Right lung (tissue), 10 donors: ENCODE measurements around the gene CLCN7. TPM values are rescaled to one million over a fixed set of nuclear protein-coding genes. Genes with fewer than 3 reads are reported as not detected.

Experiments used
- DNase-seq, 2 donors: peaks; one replicate each; pipeline ENCODE4 v3.0.0-alpha.2; 2013
- long read RNA-seq, 8 donors: transcript quantifications; one replicate each; lab custom pipeline, GENCODE V29; 2026
- polyA plus RNA-seq, 5 donors: library from polyadenylated mRNA; unstranded; fragments of 120-200 nt; gene quantifications; one replicate each; pipeline versions ENCODE4 v1.2.1 to v1.2.3, GENCODE V29; 2013; ENCODE audit warnings: inconsistent platforms in 1 of 5, low replicate concordance in 1 of 5; ENCODE audit not compliant: insufficient read length in 5 of 5, insufficient read depth in 1 of 5

CLCN7 gene
- polyA plus RNA-seq: 10 to 100 TPM; 21.5 to 42.1 (median 28.5) TPM
- long read RNA-seq, donor 1, full-length matches to known transcripts: 7 of 7 reads
- long read RNA-seq, donor 1, partial matches to known transcripts: 0 of 7 reads
- long read RNA-seq, donor 1, other reads (novel, unspliced or antisense): 0 of 7 reads
- long read RNA-seq, donor 2, full-length matches to known transcripts: 5 of 5 reads
- long read RNA-seq, donor 2, partial matches to known transcripts: 0 of 5 reads
- long read RNA-seq, donor 2, other reads (novel, unspliced or antisense): 0 of 5 reads
- long read RNA-seq, donor 3, full-length matches to known transcripts: 4 of 4 reads
- long read RNA-seq, donor 3, partial matches to known transcripts: 0 of 4 reads
- long read RNA-seq, donor 3, other reads (novel, unspliced or antisense): 0 of 4 reads
- long read RNA-seq, donor 4, full-length matches to known transcripts: 6 of 6 reads
- long read RNA-seq, donor 4, partial matches to known transcripts: 0 of 6 reads
- long read RNA-seq, donor 4, other reads (novel, unspliced or antisense): 0 of 6 reads
- long read RNA-seq, donor 5, full-length matches to known transcripts: 4 of 4 reads
- long read RNA-seq, donor 5, partial matches to known transcripts: 0 of 4 reads
- long read RNA-seq, donor 5, other reads (novel, unspliced or antisense): 0 of 4 reads
- long read RNA-seq, donor 6, full-length matches to known transcripts: 8 of 8 reads
- long read RNA-seq, donor 6, partial matches to known transcripts: 0 of 8 reads
- long read RNA-seq, donor 6, other reads (novel, unspliced or antisense): 0 of 8 reads
- long read RNA-seq, donor 7, full-length matches to known transcripts: 5 of 5 reads
- long read RNA-seq, donor 7, partial matches to known transcripts: 0 of 5 reads
- long read RNA-seq, donor 7, other reads (novel, unspliced or antisense): 0 of 5 reads
- long read RNA-seq, donor 8, full-length matches to known transcripts: 4 of 4 reads
- long read RNA-seq, donor 8, partial matches to known transcripts: 0 of 4 reads
- long read RNA-seq, donor 8, other reads (novel, unspliced or antisense): 0 of 4 reads

DNA sequence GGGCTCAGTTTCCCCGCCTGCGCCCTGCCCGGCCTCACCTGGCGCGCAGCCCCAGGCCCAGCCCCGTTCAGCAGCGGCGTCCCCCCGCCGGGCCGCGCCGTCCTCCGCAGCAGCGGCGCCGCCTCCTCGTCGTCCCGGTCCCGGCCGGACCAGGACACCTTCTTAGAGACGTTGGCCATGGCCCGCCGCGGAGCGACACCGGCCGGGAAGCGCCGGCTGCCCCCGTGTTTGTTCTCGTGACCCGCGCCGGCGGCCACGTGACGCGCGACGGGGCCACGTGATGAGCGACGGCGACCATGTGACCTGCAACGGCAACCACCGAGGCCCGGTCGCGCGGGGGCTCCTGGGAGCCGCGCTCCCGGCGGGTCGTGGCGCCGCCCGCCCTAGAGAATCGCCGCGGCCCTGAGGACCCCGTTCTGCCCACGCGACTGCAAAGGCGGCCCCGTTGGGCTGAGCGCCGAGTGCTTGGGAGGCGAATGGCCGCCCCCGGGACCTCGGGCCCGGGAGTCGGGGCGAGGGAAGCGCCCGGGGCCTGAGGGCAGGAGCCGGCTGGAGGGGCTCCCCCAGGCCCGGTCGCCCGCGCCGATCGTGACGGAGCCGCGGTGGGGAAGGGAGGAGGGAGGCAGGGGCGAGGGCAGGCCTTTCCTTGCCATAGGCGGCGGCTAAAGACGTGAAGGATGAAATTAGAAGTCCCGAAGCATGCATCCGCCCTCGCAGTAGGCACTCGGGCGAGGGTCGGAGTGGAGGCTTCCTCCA lies at the start of gene CLCN7:
CLCN7 (minus strand) TSS at position 233 of the 756 bp plus-strand sequence; CDS start at position 179, 54 bp downstream.
- DNase-seq: peak; percentile 79 to 82

DNA sequence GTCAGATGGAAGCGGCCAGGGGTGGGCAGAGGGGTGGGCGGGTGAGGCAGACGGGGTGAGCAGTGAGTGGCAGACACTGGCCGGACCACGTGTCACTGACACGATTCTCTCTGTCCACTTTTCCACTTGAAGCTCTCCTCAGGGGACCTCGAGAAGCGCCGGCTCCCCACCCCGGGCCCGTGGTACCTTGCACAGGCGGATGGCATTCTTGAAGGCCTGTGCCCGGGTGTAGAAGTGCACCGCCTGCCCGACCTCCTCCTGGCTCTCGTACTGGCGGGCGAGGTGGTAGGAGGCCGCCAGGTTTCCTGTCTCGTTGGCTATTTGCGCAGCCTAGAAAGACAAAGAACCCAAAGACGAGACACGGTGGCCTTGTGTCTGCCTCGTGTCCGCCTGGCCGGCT lies 49.5 kb upstream of the CLCN7 start:
- no peak for DNase-seq

DNA sequence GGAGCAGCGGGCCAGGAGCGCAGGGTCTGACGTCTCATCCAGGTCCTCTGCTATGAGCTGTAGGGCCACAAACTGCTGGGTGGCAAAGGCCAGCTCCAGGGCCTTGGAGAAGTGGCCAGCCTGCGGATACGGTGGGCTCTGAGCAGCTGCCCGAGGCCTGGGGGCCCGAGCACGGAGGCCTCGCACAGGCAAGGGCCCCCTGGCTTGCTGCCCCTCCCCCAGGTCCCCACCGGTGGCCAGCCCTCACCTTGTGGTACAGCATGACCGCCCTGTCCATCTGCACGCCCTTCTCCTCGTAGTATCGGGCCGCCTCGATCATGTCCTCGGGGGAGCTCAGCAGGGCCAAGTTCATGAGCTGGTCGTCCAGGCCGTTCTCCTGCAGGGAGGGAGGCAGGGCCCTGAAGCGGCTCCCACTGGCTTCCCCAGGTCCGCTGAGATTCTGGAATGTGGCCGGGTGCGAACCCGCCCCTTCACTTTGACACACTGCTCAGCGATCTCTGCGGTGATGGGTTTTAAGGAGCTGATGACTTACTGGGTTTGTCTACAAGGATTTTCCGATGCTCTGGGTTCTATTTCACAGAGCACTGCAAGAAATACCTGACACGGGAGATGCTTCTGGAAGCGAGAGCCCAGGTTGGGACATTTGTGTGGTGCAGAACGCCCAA lies 48.9 kb upstream of the CLCN7 start:
- DNase-seq: no peak

DNA sequence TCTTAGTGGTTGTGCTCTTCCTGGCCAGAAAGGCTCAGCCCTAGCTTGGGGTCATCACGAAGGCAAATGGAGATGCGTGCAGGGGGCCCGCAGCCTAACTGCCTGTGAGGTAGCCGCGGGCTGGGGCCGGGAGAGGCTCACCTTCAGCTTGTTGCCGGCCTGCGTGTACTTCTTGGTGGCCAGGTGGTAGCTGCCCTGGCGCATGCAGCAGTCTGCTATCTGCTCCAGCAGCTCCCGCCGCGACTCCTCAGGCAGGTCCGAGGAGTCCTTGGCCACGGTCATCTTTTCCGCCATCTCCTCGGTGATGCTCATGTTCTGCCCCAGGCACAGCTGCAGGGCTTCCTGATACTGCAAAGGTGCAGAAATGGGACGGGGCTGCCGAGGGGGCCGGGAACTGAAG lies 45.6 kb upstream of the CLCN7 start:
- DNase-seq: no peak

- no peak for DNase-seq
Measured at GRCh38 chr16:1519831-1520230, 45.0 kb upstream of the CLCN7 start.

DNA sequence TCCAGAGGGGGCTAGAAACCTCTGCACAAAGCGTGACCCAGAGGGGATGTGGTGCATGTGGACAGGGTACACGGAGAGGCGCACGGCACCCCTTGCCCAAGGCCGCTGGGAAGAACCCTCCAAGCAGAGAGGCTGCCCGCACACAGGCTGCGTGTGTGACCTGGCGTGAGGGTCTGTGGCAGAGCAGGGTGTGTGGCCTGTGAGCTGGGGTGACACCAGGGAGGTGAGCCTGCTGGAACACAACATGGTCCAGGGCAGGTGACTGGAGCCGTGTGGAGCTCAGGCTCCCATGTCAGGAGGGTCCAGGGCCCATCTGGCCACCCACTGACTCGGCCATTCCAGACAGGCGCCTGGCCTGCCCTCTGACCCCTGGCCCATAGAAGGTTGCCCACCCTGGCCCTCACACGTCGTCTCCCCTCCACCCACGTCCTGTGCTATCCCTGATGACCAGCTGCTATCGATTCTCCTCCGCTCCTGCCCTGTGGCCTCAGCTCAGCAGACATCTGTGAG lies 43.9 kb upstream of the CLCN7 start:
- no peak for DNase-seq

- no peak for DNase-seq
Measured at GRCh38 chr16:1514507-1514906, 39.7 kb upstream of the CLCN7 start.

DNA sequence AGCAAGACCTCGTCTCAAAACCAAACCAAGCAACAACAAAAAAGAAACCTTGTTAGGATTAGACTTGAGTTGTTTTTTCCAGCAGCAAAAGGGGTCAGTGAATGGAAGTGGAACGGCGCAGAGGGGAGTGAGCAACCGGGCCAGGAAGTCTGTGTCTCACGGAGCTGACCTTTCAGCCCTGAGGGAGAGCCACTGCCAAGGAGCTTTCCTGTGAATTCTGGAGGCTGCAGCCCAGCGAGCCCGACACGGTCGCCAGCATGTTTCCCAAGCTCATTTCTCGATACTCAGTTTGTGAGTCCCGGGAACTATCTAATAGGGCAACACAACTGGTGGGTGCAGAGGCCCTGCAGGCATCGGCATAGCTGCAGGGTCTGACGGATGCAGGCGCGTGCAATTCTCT lies 37.9 kb upstream of the CLCN7 start:
- no peak for DNase-seq

DNA sequence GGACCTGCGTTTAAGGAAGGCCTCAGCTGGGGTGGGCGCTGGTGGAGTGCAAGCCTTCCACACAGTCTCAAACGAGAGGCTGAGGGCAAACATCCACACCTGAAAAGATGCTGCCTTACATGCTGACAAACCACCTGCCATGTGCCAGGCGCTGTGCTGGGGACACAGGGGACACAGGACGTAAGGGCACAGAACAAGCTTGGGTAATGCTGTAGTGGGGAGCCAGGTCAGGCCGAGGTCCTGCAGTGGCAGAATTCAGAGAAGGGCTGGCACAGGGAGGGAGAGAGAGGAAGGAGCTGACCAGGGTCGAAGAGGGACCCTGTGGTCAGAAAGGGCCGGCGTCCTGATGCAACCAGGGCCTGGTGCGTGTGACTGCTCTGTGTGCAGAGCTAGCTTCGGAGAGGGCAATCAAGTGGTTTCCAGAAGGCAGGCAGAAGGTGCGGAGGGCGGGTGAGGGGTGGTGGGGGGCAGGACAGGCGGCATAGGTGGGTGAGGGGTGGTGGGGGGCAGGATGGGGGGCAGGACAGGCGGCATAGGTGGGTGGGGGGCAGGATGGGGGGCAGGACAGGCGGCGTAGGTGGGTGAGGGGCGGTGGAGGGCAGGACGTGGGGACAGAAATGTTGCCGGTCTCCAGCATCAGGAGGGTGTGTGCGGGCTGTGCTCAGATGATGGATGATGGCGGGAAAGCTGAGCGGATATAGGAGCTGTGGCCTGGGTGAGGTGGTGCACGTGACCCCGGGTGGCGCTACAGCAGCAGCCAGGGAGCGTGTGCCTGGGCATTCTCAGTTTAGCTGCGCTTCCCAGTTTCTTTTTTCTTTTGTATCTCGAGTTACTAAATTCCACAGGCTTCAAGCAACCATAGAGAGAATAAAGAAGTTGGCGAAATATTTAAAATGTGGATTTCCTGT lies 37.1 kb upstream of the CLCN7 start:
- no peak for DNase-seq

GRCh38 chr16:1510941-1511351 lies 36.1 kb upstream of the CLCN7 start:
- no peak for DNase-seq

DNA sequence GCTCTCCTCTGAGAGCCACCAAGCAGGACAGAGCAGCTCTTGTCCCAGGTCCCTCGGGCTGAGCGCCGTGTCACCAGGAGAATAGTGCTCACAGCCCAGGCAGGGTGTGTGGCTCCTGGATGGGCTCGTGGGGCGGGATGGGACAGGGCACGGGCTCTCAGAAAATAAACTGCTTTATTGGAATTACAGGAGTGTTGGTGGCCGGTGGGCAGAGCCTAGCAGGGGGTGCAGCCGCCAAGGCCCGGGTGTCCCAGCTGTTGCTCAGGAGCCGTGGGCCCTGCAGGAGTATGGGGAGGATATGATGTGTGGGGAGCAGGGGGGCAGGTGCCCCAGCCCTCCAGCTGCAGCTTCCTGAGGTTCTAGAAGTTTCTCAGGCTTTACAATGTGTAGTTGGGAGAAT lies 35.4 kb upstream of the CLCN7 start:
- no peak for DNase-seq

DNA sequence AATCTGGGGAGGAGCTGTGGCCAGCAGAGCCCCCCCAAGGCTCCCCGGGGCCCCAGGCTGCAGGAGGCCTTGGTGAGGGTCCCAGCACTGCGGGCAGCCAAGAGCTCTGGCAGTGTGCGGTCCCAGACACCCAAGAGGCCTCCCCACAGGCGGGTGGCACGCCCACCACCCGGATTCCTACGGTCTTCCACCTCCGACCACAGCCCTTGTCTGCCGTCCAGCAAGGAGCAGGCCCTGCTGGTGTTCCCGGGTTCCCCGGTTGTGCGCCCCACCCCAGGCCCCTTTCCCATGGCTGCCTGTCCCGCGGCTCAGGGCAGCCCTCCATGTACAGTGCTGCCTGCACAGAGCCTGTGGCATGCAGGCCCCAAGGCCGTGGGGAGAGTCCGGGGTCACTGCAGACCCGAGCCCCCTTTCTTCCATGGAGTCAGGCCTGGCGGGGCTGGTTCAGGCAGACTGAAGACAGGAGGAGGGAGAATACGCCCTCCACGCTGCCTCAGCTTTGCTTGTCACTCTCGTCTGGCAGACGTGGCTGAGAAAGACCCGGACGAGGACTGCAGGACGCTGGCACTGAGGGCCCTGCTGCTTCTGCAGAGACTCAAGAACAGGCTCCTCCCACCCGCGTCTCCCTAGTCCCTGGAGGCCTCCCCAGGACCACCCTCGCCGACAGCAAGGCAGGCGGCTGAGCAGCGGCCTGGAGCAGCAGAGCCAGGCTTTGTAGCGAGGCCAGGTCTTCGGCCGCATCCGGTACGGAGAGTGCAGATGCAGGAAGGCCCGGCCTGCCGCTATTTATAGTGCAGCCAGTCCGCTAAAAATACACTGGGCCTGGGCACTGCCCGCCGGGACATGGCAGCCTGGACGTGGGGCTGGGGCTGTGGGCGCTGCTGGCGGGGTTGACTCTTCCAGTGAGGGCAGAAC lies 34.7 kb upstream of the CLCN7 start:
- no peak for DNase-seq

- no peak for DNase-seq
Measured at GRCh38 chr16:1508494-1509187, 33.8 kb upstream of the CLCN7 start.

DNA sequence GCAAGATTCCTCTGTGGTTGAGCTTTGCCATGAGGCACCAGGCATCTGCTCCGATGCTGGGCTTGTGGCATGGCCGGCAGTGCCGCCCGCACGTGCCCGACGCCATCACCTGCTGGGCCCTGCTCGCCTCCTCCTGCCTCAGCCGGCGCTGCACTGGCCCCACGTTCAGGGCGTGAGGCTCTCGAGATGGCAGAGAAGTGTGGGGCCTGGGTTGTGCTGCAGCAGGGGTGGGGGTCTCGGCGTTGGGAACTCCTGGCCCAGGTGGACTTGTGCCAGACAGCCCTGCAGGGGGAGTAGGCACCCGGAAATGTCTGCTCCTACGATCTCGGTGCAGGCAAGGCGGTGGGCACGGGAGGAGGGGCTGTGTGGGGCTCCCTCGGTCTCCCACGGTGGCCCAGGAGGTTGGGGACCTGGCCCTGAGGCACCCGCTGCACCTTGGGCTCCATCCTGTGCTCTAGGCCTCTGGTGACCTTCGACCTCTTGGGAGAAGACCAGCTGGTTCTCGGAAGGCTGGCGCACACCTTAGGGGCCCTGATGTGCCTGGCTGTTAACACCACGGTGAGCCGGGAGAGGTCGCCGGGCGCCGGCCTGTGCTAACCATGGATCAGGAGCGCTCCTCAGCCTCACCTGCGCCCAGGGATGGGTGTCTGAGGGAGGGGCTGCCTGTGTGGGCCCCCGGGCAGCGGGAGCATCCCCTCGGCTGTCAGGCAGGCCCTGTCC lies 31.8 kb upstream of the CLCN7 start:
- no peak for DNase-seq

- DNase-seq: no peak
Measured at GRCh38 chr16:1505912-1506311, 31.1 kb upstream of the CLCN7 start.

DNA sequence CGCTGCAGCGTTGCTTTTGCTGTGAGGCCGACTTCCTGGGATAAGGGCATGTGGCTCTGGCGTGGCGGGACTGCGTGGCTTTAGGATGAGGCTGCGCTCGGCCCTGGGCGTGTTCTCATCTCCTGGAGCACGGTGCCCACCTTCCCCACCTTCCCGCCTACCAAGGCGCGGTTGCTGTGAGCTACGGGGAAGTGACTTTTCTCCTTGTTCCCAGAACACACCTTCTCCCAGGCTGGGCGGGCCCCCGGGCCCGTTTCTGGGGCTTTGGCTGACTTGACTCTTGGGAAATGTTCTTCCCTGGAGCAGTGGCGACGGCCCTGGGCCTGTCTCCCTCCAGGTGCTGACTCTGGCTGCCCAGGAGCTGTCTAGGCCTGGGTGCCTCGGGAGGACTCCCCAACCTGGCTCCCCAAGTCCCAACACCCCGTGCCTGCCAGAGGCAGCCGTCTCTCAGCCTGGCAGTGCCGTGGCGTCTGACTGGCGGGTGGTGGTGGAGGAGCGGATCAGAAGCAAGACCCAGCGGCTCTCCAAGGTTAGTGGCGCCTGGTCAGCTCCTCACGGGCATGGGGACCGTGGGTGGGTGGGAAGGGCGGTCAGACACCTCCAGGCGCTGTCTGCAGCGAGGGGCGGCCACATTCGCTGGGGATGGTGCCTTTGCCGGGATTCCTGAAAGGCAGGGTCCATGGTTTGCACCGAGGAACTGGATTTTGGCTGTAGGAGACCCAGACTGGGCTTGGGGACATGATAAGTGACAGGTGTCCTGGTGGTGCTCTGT lies 30.4 kb upstream of the CLCN7 start:
- DNase-seq: no peak
